ENCODE measurements around the gene FOSL2.

The FOSL2 gene

GRCh38 chr2:28453396-28453795, 60.7 kb downstream of the FOSL2 start:
- no peak for DNase-seq

- no peak for DNase-seq
Measured at GRCh38 chr2:28454016-28454930, 61.6 kb downstream of the FOSL2 start.

- DNase-seq, result no peak
Measured at GRCh38 chr2:28457237-28457636, 64.6 kb downstream of the FOSL2 start.

DNA sequence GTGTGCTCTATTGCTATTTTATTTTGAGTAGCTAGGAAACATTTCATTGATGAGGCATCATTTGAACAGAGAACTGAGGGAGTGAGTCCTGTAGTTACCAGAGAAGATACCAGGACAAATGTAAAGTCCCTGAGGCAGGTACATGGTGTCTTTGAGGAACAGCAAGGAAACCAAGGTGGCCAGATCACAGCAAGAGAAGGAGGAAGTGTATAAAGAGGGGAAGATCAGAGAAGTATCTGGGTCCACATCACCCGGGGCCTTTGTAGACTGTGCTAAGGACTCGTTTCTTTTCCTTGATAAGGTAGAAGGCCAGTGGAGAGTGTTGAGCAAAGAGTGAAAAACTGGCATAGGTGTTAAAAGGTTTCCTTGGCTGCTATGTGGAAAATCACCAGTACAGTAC, 68.4 kb downstream of the FOSL2 start:
- DNase-seq, result no peak

DNA sequence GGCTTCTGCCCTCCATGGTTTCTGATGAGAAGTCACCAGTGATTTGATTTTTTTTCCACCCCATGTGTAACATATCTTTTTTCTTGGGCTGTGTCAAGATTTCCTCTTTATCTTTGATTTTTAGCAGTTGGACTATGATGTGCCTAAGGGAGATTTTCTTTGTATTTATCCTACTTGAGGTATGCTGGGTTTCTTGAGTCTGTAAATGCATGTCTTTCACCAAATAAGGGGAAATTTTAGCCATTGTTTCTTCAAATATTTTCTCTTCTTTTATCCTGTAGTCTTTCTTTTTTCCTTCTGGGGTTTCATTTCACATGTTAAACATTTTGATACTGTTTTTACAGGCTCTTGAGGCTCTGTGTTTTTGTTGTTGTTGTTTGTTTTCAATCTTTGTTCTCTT, 69.5 kb downstream of the FOSL2 start:
- DNase-seq, result no peak

- no peak for DNase-seq
Measured at GRCh38 chr2:28463211-28463816, 70.7 kb downstream of the FOSL2 start.

DNA sequence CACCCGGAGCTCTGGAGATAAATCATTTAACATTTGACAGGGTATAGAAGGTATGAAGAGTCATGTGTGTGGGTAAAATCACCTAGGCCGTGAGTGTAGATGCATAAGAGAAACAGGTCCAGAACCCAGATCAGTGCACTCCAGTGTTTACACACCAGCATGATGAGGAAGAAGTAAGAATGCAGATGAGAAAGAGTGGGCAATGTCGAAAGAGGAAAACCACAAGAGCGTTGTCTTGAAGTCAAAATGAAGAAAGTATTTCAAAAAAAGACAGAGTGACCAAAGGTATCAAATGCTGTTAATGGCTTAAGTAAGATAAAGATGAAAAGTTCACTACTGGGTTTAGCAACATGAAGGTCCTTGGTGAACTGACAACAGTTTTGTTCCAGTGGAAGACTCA, 71.2 kb downstream of the FOSL2 start:
- DNase-seq, result no peak

- DNase-seq, result no peak
Measured at GRCh38 chr2:28465148-28465885, 72.7 kb downstream of the FOSL2 start.

All from NCI-H774 (cell line).